ENCODE results near the gene SNX5.

- TF ChIP-seq POLR2A (IDR thresholded peaks at IDR 0.05; ENCODE audit: low read depth, low read length) (no peak), SPI1 (IDR thresholded peaks at IDR 0.05; ENCODE audit: low read depth, low read length) (no peak), POLR2AphosphoS5 (IDR thresholded peaks at IDR 0.05; ENCODE audit: low read depth, low read length) (no peak)
These were observed 29.9 kb upstream of the SNX5 start for GRCh38 chr20:17998446-17998845.

Data from GM12891 (cell line).